Measurements from ENCODE around the gene HFE. TPM values are rescaled to one million over a fixed set of nuclear protein-coding genes. Genes with fewer than 3 reads are reported as not detected.

The HFE gene
- total and polyA plus RNA-seq, 2 of the 13 experiments (the other 11 are each of a cell fraction or from before 2014, with no cell fraction given), result 3.7 to 6.3 TPM

- TF ChIP-seq, protein P1, sequence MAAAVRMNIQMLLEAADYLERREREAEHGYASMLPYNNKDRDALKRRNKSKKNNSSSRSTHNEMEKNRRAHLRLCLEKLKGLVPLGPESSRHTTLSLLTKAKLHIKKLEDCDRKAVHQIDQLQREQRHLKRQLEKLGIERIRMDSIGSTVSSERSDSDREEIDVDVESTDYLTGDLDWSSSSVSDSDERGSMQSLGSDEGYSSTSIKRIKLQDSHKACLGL (CRISPR knock-in tag; IDR thresholded peaks at IDR 0.05), result peak; percentile 18; the same call in 1 of the 2 replicates
- peak; percentile 64 for TF ChIP-seq DMAP1 (CRISPR knock-in tag; IDR thresholded peaks at IDR 0.05)
- TF ChIP-seq MBNL3 (CRISPR knock-in tag; conservative IDR thresholded peaks at IDR 0.05), result no peak
- TF ChIP-seq, protein P2, sequence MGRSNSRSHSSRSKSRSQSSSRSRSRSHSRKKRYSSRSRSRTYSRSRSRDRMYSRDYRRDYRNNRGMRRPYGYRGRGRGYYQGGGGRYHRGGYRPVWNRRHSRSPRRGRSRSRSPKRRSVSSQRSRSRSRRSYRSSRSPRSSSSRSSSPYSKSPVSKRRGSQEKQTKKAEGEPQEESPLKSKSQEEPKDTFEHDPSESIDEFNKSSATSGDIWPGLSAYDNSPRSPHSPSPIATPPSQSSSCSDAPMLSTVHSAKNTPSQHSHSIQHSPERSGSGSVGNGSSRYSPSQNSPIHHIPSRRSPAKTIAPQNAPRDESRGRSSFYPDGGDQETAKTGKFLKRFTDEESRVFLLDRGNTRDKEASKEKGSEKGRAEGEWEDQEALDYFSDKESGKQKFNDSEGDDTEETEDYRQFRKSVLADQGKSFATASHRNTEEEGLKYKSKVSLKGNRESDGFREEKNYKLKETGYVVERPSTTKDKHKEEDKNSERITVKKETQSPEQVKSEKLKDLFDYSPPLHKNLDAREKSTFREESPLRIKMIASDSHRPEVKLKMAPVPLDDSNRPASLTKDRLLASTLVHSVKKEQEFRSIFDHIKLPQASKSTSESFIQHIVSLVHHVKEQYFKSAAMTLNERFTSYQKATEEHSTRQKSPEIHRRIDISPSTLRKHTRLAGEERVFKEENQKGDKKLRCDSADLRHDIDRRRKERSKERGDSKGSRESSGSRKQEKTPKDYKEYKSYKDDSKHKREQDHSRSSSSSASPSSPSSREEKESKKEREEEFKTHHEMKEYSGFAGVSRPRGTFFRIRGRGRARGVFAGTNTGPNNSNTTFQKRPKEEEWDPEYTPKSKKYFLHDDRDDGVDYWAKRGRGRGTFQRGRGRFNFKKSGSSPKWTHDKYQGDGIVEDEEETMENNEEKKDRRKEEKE (IDR thresholded peaks at IDR 0.05), result no peak
- no peak for TF ChIP-seq IRX3 (CRISPR knock-in tag; IDR thresholded peaks at IDR 0.05; ENCODE audit: borderline replicate concordance, low read depth)
- TF ChIP-seq FOXC1 (CRISPR knock-in tag; IDR thresholded peaks at IDR 0.05; ENCODE audit: borderline replicate concordance), result no peak
- no peak for TF ChIP-seq KLF11 (CRISPR knock-in tag; IDR thresholded peaks at IDR 0.05)
- TF ChIP-seq ZNF20 (CRISPR knock-in tag; IDR thresholded peaks at IDR 0.05), result no peak
- no peak for TF ChIP-seq ZNF550 (CRISPR knock-in tag; IDR thresholded peaks at IDR 0.05; ENCODE audit: borderline replicate concordance)
- TF ChIP-seq ZKSCAN5 (CRISPR knock-in tag; IDR thresholded peaks at IDR 0.05), result no peak
- TF ChIP-seq GLI4 (CRISPR knock-in tag; IDR thresholded peaks at IDR 0.05; ENCODE audit: borderline replicate concordance), result no peak
- TF ChIP-seq IKZF5 (CRISPR knock-in tag; IDR thresholded peaks at IDR 0.05), result no peak
- TF ChIP-seq YY1 (IDR thresholded peaks at IDR 0.05; ENCODE audit: insufficient read depth, insufficient replicate concordance, low read depth, low read length), result no peak
- no peak for TF ChIP-seq ZNF703 (CRISPR knock-in tag; IDR thresholded peaks at IDR 0.05; ENCODE audit: borderline replicate concordance)
- TF ChIP-seq ATF6 (CRISPR knock-in tag; conservative IDR thresholded peaks at IDR 0.05), result no peak
- TF ChIP-seq ZNF253 (CRISPR knock-in tag; IDR thresholded peaks at IDR 0.05; ENCODE audit: borderline replicate concordance), result no peak
- TF ChIP-seq CAMTA2 (CRISPR knock-in tag; IDR thresholded peaks at IDR 0.05; ENCODE audit: borderline replicate concordance), result no peak
- TF ChIP-seq, protein P3, sequence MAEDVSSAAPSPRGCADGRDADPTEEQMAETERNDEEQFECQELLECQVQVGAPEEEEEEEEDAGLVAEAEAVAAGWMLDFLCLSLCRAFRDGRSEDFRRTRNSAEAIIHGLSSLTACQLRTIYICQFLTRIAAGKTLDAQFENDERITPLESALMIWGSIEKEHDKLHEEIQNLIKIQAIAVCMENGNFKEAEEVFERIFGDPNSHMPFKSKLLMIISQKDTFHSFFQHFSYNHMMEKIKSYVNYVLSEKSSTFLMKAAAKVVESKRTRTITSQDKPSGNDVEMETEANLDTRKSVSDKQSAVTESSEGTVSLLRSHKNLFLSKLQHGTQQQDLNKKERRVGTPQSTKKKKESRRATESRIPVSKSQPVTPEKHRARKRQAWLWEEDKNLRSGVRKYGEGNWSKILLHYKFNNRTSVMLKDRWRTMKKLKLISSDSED (CRISPR knock-in tag; IDR thresholded peaks at IDR 0.05), result no peak
- no peak for TF ChIP-seq RORA (CRISPR knock-in tag; IDR thresholded peaks at IDR 0.05)
- peak; percentile 57 for TF ChIP-seq MED1 (CRISPR knock-in tag; IDR thresholded peaks at IDR 0.05)
- no peak for TF ChIP-seq ZNF432 (CRISPR knock-in tag; IDR thresholded peaks at IDR 0.05; ENCODE audit: borderline replicate concordance)
- 0 out of 2 replicates have a peak, but pooled peaks have one; percentile 2 for TF ChIP-seq PAX8 (CRISPR knock-in tag; IDR thresholded peaks at IDR 0.05; ENCODE audit: borderline replicate concordance)
These were observed 43.7 kb upstream of the HFE start (continued) for GRCh38 chr6:26043384-26044139.
